Activated CD4-positive, alpha-beta T cell treated with anti-CD3 and anti-CD28 coated beads, Interleukin-2, amount 10 ng/mL, durations not matched to agents 7 days and 5 days (primary cell): ENCODE measurements around the gene LSM8. TPM values are rescaled to one million over a fixed set of nuclear protein-coding genes. Genes with fewer than 3 reads are reported as not detected.
"Not testable (repeated sequence)": the region's sequence is repeated elsewhere in the genome, so short reads cannot be mapped to it uniquely, and the experiment has no call there.

ENCODE experiments used
- CTCF ChIA-PET: fragments of 350-600 bp; sonication (Branson Sonifier 250); formaldehyde crosslinking; loops from one replicate; lab custom pipeline; 2021; ENCODE audit warnings: antibody characterized with exemption; lab: Charles Lee
- POLR2A ChIA-PET: fragments of 350-600 bp; sonication (Branson Sonifier 250); formaldehyde crosslinking; loops from one replicate; lab custom pipeline; 2021; ENCODE audit warnings: antibody characterized with exemption; lab: Charles Lee
- DNase-seq: peaks from one replicate; pipeline ENCODE4 v3.0.0-alpha.2; 2020
- H3K27ac Mint-ChIP-seq: one replicate; pipeline ENCODE4 v1.8.0; 2021; ENCODE audit warnings: mild to moderate bottlenecking, moderate library complexity, mixed read lengths
- H3K27me3 Mint-ChIP-seq: one replicate; pipeline ENCODE4 v1.8.0; 2021; ENCODE audit warnings: mixed read lengths
- H3K36me3 Mint-ChIP-seq: one replicate; pipeline ENCODE4 v1.8.0; 2021; ENCODE audit warnings: low read depth, mixed read lengths
- H3K4me1 Mint-ChIP-seq: one replicate; pipeline ENCODE4 v1.8.0; 2021; ENCODE audit warnings: mixed read lengths
- H3K4me3 Mint-ChIP-seq: one replicate; pipeline ENCODE4 v1.8.0; 2021; ENCODE audit warnings: mild to moderate bottlenecking, moderate library complexity, mixed read lengths
- H3K9me3 Mint-ChIP-seq: one replicate; pipeline ENCODE4 v1.8.0; 2021; ENCODE audit warnings: mixed read lengths
- total RNA-seq, 2 experiments: library from RNA; stranded (reverse); gene quantifications; one replicate each; pipeline ENCODE4 v1.2.3, GENCODE V29; 2021

Gene LSM8
- total RNA-seq, 2 experiments from 2014 or later = 47.2 to 51.6 TPM

DNA sequence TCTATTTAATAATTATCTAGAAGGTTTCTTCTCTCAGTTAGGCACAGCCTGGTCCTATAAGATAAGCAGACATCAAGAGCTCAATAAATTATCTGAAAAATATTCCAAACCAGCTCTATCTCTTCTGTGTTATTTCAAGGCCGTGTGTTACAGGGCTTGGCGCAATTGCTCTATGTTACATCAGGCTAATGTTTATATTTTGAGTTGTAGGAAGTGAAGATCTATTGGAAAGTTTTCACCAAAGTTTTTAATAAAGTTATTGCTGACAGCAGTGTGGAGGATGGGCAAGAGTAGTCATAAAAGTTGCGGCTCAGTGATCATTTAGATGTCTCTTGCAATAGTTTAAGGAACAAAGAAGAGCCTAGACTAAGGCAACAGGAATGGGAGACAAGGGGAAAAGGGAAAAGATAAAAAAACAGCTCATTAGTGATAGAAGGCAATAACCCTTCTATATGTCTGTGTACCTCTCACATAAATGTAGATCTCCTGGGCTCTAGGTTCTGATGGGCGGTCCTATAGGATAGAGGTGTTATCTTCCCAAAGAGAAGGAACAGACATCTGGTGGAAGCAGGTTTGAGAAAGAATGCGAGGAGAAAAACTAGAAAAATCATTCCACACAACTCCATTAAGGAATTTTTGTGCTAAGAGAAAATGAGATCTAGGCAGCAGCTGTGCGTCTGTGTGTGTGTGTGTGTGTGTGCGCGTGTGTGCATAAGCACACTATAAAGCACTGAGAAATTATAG lies 34.6 kb downstream of the LSM8 start:
- Mint-ChIP-seq H3K4me1 (peaks cover 13% of the 10 kb centered on the region), H3K9me3 (no peaks in the 10 kb centered on the region), H3K27me3 (peaks cover 22% of the 10 kb centered on the region), H3K4me3 (no peak overlapping the region), H3K36me3 (no peaks in the 10 kb centered on the region), H3K27ac (no peak overlapping the region)
- ChIA-PET POLR2A (no interaction called here), CTCF (interaction anchor here (1.0 kb wide), 1 partner anchor 9 kb away, joined by 3 read pairs; no protein-coding TSS in a partner anchor)
- no peak for DNase-seq

DNA sequence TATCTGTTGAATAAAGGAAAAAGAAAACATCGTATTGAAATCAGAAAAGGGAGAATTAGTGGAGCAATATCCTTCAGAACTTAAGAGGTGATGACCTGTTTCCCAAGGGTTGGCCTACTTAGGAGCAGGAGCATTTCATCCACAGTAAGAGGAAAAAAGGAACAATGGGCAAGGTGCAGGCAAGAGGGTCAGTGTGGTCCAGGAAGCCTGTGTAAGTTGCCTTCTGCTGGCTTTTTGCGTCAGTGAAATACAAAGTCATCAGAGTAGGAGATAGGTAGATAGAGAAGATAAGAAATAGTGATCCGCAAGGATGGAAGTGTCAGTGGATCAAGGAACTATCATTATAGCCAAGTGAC lies 35.2 kb downstream of the LSM8 start:
- DNase-seq = no peak
- peaks cover 9% of the 10 kb centered on the region for H3K4me1 Mint-ChIP-seq
- no peak overlapping the region for H3K4me3 Mint-ChIP-seq
- no peaks in the 10 kb centered on the region for H3K9me3 Mint-ChIP-seq
- peaks cover 21% of the 10 kb centered on the region for H3K27me3 Mint-ChIP-seq
- POLR2A ChIA-PET = no interaction called here
- no peak overlapping the region for H3K27ac Mint-ChIP-seq
- CTCF ChIA-PET = no interaction called here
- no peaks in the 10 kb centered on the region for H3K36me3 Mint-ChIP-seq

DNA sequence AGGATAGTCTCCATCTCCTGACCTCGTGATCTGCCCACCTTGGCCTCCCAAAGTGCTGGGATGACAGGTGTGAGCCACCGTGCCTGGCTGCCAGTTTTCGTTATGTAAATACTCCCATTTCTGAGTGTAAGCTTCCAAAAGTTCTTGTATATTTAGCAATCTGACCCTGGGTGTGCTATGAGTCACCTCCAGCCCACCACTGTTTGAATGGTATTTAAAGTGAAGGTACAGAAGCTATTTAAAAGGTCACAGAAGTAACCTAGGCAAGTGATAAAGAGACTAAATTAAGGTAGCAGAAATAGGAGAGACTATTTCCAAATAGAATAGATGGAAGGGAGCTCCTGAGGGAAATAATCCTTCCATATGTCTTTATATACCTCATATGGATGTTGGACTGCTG lies 36.6 kb downstream of the LSM8 start:
- no peaks in the 10 kb centered on the region for H3K4me1 Mint-ChIP-seq
- no peak for DNase-seq
- no peak overlapping the region for H3K4me3 Mint-ChIP-seq
- ChIA-PET POLR2A (no interaction called here), CTCF (interaction anchor here (0.7 kb wide), 1 partner anchor 219 kb away, joined by 3 read pairs; no protein-coding TSS in a partner anchor)
- H3K9me3 Mint-ChIP-seq = no peaks in the 10 kb centered on the region
- no peaks in the 10 kb centered on the region for H3K36me3 Mint-ChIP-seq
- no peak overlapping the region for H3K27ac Mint-ChIP-seq
- H3K27me3 Mint-ChIP-seq = peaks cover 9% of the 10 kb centered on the region

DNA sequence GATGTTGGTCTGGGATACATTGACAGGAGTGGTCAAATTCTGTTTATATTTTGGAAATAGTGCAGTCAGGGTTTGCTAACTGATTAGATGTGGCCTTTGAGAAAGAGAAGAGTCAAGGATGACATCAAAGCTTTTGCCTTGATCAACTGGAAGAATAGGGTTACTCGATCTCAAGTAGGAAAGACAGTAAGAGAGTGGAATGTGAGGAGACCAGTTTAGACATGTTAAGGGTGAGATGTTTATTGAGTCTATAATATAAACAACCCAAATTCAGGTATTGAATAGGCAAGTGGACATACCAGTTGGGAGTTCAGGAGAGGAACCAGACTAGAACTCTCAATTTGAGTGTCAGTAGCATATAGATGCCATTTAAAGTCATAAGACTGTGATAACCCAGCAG lies 38.6 kb downstream of the LSM8 start:
- Mint-ChIP-seq H3K27ac (no peak overlapping the region), H3K27me3 (peaks cover 9% of the 10 kb centered on the region), H3K36me3 (no peaks in the 10 kb centered on the region), H3K9me3 (no peaks in the 10 kb centered on the region), H3K4me3 (no peak overlapping the region), H3K4me1 (no peaks in the 10 kb centered on the region)
- CTCF ChIA-PET = no interaction called here
- no peak for DNase-seq
- POLR2A ChIA-PET = no interaction called here

DNA sequence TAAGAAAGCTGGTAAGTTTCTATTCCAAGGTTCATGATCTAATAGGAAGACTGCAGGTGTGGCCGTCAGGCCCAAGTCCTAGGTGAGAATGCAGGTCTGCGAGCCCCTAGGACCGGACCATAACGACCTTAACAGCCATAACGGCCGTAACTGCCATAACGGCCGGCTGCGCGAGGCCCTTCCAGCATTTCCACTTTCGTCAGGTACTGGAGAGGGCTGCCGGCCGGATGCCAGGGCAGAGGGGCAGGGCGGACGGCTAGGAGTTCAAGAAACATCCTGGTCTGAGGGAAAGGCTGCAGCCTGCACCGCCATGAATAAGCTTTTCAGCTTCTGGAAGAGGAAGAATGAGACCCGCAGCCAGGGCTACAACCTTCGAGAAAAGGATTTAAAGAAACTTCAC lies 40.6 kb downstream of the LSM8 start, which contains the start of gene ANKRD7:
ANKRD7 (plus strand) TSS at position 184 of the 400 bp plus-strand sequence; CDS start at position 311, 127 bp downstream.
- no peak for DNase-seq
- ChIA-PET CTCF (no interaction called here), POLR2A (no interaction called here)
- Mint-ChIP-seq H3K27ac (no peak within 1 kb of the TSS), H3K4me1 (no peaks in the 10 kb centered on the region), H3K36me3 (no peaks in the 10 kb centered on the region), H3K4me3 (no peak within 1 kb of the TSS), H3K27me3 (peaks cover 6% of the 10 kb centered on the region), H3K9me3 (no peaks in the 10 kb centered on the region)

DNA sequence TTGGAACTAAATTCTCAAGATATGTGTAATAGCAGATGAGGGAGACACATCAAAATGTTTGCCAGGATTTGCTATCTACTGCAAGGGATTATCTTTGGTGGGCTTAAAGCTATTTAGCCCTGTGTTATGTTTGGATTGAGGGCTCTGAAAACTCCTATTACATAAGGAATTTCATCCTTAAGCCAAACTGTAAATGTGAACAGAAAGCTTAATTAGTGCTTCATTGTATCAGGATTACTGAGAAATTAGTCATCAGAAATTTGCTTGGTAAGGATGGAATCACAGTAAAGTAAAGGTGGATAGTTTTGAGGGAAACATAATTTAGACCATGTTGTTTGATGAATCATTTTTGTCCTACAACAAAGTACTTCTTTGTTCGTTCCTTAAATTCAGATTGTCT lies 48.9 kb downstream of the LSM8 start:
- ChIA-PET POLR2A (no interaction called here), CTCF (interaction anchor here (0.7 kb wide), 1 partner anchor 117 kb away, joined by 3 read pairs; no protein-coding TSS in a partner anchor)
- H3K36me3 Mint-ChIP-seq = no peaks in the 10 kb centered on the region
- H3K4me3 Mint-ChIP-seq = no peak overlapping the region
- peaks cover 2% of the 10 kb centered on the region for H3K27me3 Mint-ChIP-seq
- H3K4me1 Mint-ChIP-seq = no peaks in the 10 kb centered on the region
- no peaks in the 10 kb centered on the region for H3K9me3 Mint-ChIP-seq
- no peak for DNase-seq
- no peak overlapping the region for H3K27ac Mint-ChIP-seq

DNA sequence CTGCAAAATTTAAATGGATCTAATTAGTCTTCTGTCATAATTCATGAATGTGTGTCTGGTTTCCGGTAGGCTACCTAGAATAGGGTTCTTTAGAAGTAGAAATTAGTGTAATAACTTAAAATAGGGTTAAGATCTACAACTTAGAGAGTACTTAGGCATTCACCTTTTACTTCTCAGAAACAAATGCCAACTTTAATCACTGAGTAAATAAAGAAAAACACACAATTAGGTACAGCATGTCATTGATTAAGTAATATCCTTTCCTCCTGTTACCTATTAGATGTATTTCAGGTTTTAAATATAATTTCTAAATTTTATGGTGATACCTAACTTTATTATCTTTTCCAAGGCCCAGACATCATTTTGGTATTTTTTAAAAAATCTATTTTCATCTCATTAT lies 49.8 kb downstream of the LSM8 start:
- H3K27ac Mint-ChIP-seq = no peak overlapping the region
- H3K4me1 Mint-ChIP-seq = no peaks in the 10 kb centered on the region
- no peak overlapping the region for H3K4me3 Mint-ChIP-seq
- POLR2A ChIA-PET = no interaction called here
- no peak for DNase-seq
- CTCF ChIA-PET = no interaction called here
- H3K36me3 Mint-ChIP-seq = no peaks in the 10 kb centered on the region
- peaks cover 2% of the 10 kb centered on the region for H3K27me3 Mint-ChIP-seq
- no peaks in the 10 kb centered on the region for H3K9me3 Mint-ChIP-seq

DNA sequence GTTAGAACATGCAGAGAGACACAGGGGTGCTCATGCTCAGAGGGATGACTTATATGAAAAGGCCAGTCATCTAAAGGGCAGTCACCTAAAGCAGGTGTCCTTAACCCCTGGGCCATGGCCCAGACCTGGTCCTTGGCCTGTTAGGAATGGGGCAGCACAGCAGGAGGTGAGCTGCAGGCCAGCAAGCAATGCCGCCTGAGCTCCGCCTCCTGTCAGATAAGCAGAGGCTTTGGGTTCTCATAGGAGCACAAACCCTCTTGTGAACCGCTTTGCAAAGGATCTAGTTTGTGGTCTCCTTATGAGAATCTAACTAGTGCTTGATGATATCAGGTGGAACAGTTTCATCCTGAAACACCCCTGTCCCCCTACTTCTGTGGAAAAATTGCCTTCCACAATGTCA lies 55.0 kb downstream of the LSM8 start:
- Mint-ChIP-seq H3K4me1 (no peaks in the 10 kb centered on the region), H3K27ac (no peak overlapping the region), H3K36me3 (no peaks in the 10 kb centered on the region), H3K27me3 (peaks cover 2% of the 10 kb centered on the region), H3K9me3 (no peaks in the 10 kb centered on the region), H3K4me3 (no peak overlapping the region)
- ChIA-PET POLR2A (no interaction called here), CTCF (interaction anchor here (1.1 kb wide), 1 partner anchor 27 kb away, joined by 3 read pairs; no protein-coding TSS in a partner anchor)
- no peak for DNase-seq

DNA sequence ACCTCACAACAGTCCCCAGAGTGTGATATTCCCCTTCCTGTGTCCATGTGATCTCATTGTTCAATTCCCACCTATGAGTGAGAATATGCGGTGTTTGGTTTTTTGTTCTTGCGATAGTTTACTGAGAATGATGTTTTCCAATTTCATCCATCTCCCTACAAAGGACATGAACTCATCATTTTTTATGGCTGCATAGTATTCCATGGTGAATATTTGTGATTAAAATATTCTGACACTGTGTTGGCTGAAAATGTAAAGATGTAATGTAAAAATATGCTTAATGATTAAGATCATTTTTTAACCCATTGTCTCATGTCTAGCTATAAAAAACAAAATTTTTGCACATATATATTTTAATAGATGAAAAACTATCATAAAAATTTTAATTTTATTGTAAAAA lies 56.4 kb downstream of the LSM8 start:
- H3K4me1 Mint-ChIP-seq, DNase-seq, H3K4me3 Mint-ChIP-seq, H3K36me3 Mint-ChIP-seq, H3K27me3 Mint-ChIP-seq, CTCF ChIA-PET, H3K27ac Mint-ChIP-seq, POLR2A ChIA-PET, H3K9me3 Mint-ChIP-seq: not testable (repeated sequence)

Other genes with a start within 250 kb of the LSM8 start
- not detected for gene ANKRD7, start 40.5 kb downstream of the LSM8 start, total RNA-seq